ENCODE results near the gene IER3IP1. TPM values are rescaled to one million over a fixed set of nuclear protein-coding genes. Genes with fewer than 3 reads are reported as not detected.

Gene IER3IP1
- total and polyA plus RNA-seq, 8 donors = under 0.01 to 39.1 (median 12.0) TPM

DNA sequence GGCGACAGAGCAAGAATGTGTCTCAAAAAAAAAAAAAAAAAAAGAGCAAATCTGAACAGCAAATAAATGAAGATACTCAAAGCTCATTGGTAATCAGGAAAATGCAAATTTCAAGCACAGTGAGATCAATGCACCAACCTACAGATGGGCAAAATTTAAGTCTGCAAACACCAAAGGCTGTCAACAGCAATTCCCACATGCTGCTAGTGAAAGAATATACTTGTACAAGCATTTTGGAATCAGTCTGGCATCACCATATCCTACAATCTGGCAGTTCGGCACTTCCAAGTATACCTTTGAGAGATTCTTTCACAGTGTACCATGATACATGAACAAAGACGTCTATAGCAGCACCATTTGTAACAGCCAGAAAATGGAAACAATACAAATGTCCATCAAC is 30.0 kb downstream of the IER3IP1 start:
- Histone ChIP-seq H3K4me1 (peaks cover 10 to 47% (median 25%) of the 10 kb centered on the region in 4 donors), H3K27me3 (no peaks in the 10 kb centered on the region), H3K36me3 (no peaks in the 10 kb centered on the region), H3K9me3 (no peaks in the 10 kb centered on the region), H3K27ac (no peak overlapping the region), H3K4me3 (no peak overlapping the region)
- TF ChIP-seq CTCF (IDR thresholded peaks at IDR 0.05) (no peak), POLR2AphosphoS5 (IDR thresholded peaks at IDR 0.05) (no peak), EP300 (IDR thresholded peaks at IDR 0.05) (no peak)
- no peak for DNase-seq
- 78 to 96% (median 92%) methylated on average over 3 of the region's 3 CpGs for WGBS, 5 donors
- intact Hi-C loops (cut with DNase I; ENCODE audit: low total_unique reads) = no loop called here

GRCh38 chr18:47143899-47144485 is 32.2 kb downstream of the IER3IP1 start:
- no peak overlapping the region for H3K4me3 ChIP-seq
- intact Hi-C loops (cut with DNase I; ENCODE audit: low total_unique reads) = no loop called here
- WGBS, 5 donors = 92 to 97% (median 93%) methylated on average over 4 of the region's 4 CpGs

GRCh38 chr18:47143153-47143552 is 33.0 kb downstream of the IER3IP1 start:
- WGBS, 5 donors = 94 to 99% (median 98%) methylated on average over 5 of the region's 5 CpGs
- Histone ChIP-seq H3K27me3 (no peaks in the 10 kb centered on the region), H3K27ac (no peak overlapping the region), H3K36me3 (no peaks in the 10 kb centered on the region), H3K4me3 (no peak overlapping the region), H3K4me1 (peaks cover 0 to 27% (median 4%) of the 10 kb centered on the region in 4 donors), H3K9me3 (no peaks in the 10 kb centered on the region)
- no peak for DNase-seq
- TF ChIP-seq POLR2AphosphoS5 (IDR thresholded peaks at IDR 0.05) = no peak
- TF ChIP-seq CTCF (IDR thresholded peaks at IDR 0.05) = no peak
- TF ChIP-seq EP300 (IDR thresholded peaks at IDR 0.05) = no peak
- no peak for TF ChIP-seq POLR2A (IDR thresholded peaks at IDR 0.05)
- intact Hi-C loops (cut with DNase I; ENCODE audit: low total_unique reads) = no loop called here

More at GRCh38 chr18:47143899-47144485, 32.2 kb downstream of the IER3IP1 start:
- Histone ChIP-seq H3K27ac (no peak overlapping the region), H3K4me1 (peaks cover under 1 to 34% (median 12%) of the 10 kb centered on the region in 4 donors), H3K27me3 (no peaks in the 10 kb centered on the region), H3K36me3 (no peaks in the 10 kb centered on the region), H3K9me3 (no peaks in the 10 kb centered on the region)
- no peak for DNase-seq
- TF ChIP-seq CTCF (IDR thresholded peaks at IDR 0.05) (no peak), EP300 (IDR thresholded peaks at IDR 0.05) (no peak), POLR2AphosphoS5 (IDR thresholded peaks at IDR 0.05) (no peak), POLR2A (IDR thresholded peaks at IDR 0.05) (no peak)

- H3K27me3 ChIP-seq = no peaks in the 10 kb centered on the region
- TF ChIP-seq POLR2A (IDR thresholded peaks at IDR 0.05) (no peak), CTCF (IDR thresholded peaks at IDR 0.05) (no peak), POLR2AphosphoS5 (IDR thresholded peaks at IDR 0.05) (no peak), EP300 (IDR thresholded peaks at IDR 0.05) (no peak)
- no peak for DNase-seq
- no peak overlapping the region for H3K27ac ChIP-seq
- no peak overlapping the region for H3K4me3 ChIP-seq
- H3K36me3 ChIP-seq = peaks cover 0 to 8% (median 2%) of the 10 kb centered on the region in 4 donors
- peaks cover 0 to 15% (median 2%) of the 10 kb centered on the region in 4 donors for H3K4me1 ChIP-seq
- intact Hi-C loops (cut with DNase I; ENCODE audit: low total_unique reads) = no loop called here
- no peaks in the 10 kb centered on the region for H3K9me3 ChIP-seq
These were observed 34.9 kb downstream of the IER3IP1 start for GRCh38 chr18:47141289-47141688.
